Osteoblast (primary cell): ENCODE data around the gene FBXO22. TPM values are rescaled to one million over a fixed set of nuclear protein-coding genes. Genes with fewer than 3 reads are reported as not detected.

Experiments
- DNase-seq: peaks from one replicate; pipeline ENCODE4 v3.0.0; 2011; ENCODE audit warnings: low spot score, mixed read lengths; ENCODE audit not compliant: insufficient read length; ENCODE audit errors: missing footprints
- H2AFZ ChIP-seq: 2 replicates; pipeline ENCODE4 v1.6.0; 2011; ENCODE audit warnings: mild to moderate bottlenecking, low read length
- H3K27ac ChIP-seq: 2 replicates; pipeline ENCODE4 v1.5.1; 2011; ENCODE audit warnings: mild to moderate bottlenecking, low read depth, low read length, moderate library complexity
- H3K27me3 ChIP-seq: 2 replicates; pipeline ENCODE4 v1.6.0; 2012; ENCODE audit warnings: mild to moderate bottlenecking, control low read depth, inconsistent platforms, low read length, moderate library complexity; ENCODE audit not compliant: insufficient read depth
- H3K36me3 ChIP-seq: 2 replicates; pipeline ENCODE4 v1.5.1; 2011; ENCODE audit warnings: mild to moderate bottlenecking, low read length, control low read depth, moderate library complexity; ENCODE audit not compliant: insufficient read depth
- H3K4me1 ChIP-seq: 2 replicates; pipeline ENCODE4 v1.5.1; 2011; ENCODE audit warnings: mild to moderate bottlenecking, low read length, control low read depth, moderate library complexity; ENCODE audit not compliant: insufficient read depth
- H3K4me2 ChIP-seq: 2 replicates; pipeline ENCODE4 v1.6.0; 2011; ENCODE audit warnings: mild to moderate bottlenecking, low read length; ENCODE audit not compliant: insufficient read depth
- H3K4me3 ChIP-seq: fragments of 200-600 bp; sonication (generic); 3 replicates; pipeline ENCODE4 v1.5.1; 2012; ENCODE audit warnings: mild to moderate bottlenecking, low read length, inconsistent platforms; ENCODE audit not compliant: insufficient read depth
- H3K79me2 ChIP-seq: 2 replicates; pipeline ENCODE4 v1.6.0; 2012; ENCODE audit warnings: mild to moderate bottlenecking, low read length, control low read depth, inconsistent platforms; ENCODE audit not compliant: insufficient read depth
- H3K9me3 ChIP-seq: 2 replicates; pipeline ENCODE4 v1.5.1; 2011; ENCODE audit warnings: low read depth, low read length, control low read depth
- H4K20me1 ChIP-seq: 2 replicates; pipeline ENCODE4 v1.6.0; 2012; ENCODE audit warnings: mild to moderate bottlenecking, low read length, control low read depth; ENCODE audit not compliant: insufficient read depth
- total RNA-seq: library from RNA; depleted of rRNA; stranded (reverse); fragments of >200 nt; gene quantifications from 2 replicates; pipeline ENCODE4 v1.2.3, GENCODE V29; 2012
- TF ChIP-seq, protein P1 (sequence below): IDR thresholded peaks from 2 replicates; pipeline ENCODE4 v1.5.1; 2011; ENCODE audit warnings: mild to moderate bottlenecking, low read depth, low read length, moderate library complexity; ENCODE audit errors: extremely low read depth

The FBXO22 gene
- total RNA-seq, 1 donor = 27.1 TPM

GRCh38 chr15:75928680-75929608, 25.3 kb downstream of the FBXO22 start:
- Histone ChIP-seq H2AFZ (no peak overlapping the region), H3K4me2 (no peak overlapping the region), H3K4me1 (no peaks in the 10 kb centered on the region), H3K9me3 (no peaks in the 10 kb centered on the region), H3K27ac (no peak overlapping the region), H3K4me3 (no peak overlapping the region), H3K27me3 (no peaks in the 10 kb centered on the region), H4K20me1 (peaks cover 8% of the 10 kb centered on the region), H3K79me2 (peaks cover 41% of the 10 kb centered on the region), H3K36me3 (peaks cover 27% of the 10 kb centered on the region)
- TF ChIP-seq, protein P1, sequence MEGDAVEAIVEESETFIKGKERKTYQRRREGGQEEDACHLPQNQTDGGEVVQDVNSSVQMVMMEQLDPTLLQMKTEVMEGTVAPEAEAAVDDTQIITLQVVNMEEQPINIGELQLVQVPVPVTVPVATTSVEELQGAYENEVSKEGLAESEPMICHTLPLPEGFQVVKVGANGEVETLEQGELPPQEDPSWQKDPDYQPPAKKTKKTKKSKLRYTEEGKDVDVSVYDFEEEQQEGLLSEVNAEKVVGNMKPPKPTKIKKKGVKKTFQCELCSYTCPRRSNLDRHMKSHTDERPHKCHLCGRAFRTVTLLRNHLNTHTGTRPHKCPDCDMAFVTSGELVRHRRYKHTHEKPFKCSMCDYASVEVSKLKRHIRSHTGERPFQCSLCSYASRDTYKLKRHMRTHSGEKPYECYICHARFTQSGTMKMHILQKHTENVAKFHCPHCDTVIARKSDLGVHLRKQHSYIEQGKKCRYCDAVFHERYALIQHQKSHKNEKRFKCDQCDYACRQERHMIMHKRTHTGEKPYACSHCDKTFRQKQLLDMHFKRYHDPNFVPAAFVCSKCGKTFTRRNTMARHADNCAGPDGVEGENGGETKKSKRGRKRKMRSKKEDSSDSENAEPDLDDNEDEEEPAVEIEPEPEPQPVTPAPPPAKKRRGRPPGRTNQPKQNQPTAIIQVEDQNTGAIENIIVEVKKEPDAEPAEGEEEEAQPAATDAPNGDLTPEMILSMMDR = peak; percentile 33
- no peak for DNase-seq

DNA sequence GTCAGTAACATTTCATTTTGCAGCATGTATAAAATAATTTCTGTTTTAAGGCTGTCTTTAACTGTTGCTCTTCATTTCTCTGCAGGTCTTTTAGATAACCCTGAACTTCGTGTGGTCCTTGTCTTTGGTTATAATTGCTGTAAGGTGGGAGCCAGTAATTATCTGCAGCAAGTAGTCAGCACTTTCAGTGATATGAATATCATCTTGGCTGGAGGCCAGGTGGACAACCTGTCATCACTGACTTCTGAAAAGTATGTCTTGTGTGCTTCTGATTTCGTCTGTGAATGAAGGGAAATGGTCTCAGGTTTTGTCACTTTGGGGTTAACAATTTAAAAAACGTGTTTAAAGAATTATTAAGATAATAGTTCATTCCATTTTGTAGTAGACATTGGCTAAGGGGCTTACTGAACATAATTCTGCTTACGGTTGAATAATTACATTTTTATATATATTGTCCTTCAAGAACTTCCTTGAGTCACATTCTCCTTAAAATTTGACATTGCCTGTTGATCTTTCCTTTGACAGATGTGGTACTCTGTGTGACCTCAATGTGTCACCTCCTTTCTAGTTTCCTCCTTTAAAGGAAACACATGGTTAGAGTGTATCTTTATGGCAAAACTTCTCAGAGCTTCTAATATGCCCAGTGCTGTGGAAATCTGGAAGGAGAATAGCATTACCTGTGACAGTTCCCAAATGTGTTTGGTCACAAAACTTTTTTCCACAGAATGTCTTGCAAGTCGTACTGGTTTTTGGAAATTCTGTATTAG, 26.3 kb downstream of the FBXO22 start:
- Histone ChIP-seq H3K4me1 (no peaks in the 10 kb centered on the region), H3K4me2 (no peak overlapping the region), H2AFZ (no peak overlapping the region), H3K4me3 (no peak overlapping the region), H4K20me1 (peaks cover 8% of the 10 kb centered on the region), H3K27ac (no peak overlapping the region), H3K36me3 (peaks cover 36% of the 10 kb centered on the region), H3K79me2 (peaks cover 30% of the 10 kb centered on the region), H3K9me3 (no peaks in the 10 kb centered on the region), H3K27me3 (no peaks in the 10 kb centered on the region)
- TF ChIP-seq, protein P1 = no peak
- DNase-seq = no peak

DNA sequence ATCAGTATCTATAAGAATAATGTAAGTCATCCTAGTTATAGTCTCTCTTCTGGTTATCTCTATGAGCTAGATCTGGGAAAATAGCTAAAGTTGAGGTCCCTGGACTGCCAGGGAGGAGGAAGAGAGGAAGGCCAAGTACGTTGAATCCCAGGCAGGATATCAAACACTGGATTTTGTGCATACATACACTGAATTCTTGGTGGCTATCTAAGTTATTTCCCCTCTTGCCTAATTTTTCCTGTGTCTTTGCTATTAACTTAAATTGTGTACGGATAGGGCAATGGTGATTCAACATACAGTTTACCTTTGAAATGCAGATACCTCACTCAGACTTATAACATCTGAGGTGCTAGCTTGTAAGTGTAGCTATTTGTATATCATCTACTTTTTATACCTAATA, 27.2 kb downstream of the FBXO22 start:
- Histone ChIP-seq H3K4me3 (no peak overlapping the region), H4K20me1 (peaks cover 8% of the 10 kb centered on the region), H3K27me3 (no peaks in the 10 kb centered on the region), H3K36me3 (peaks cover 39% of the 10 kb centered on the region), H3K79me2 (peaks cover 22% of the 10 kb centered on the region), H3K27ac (no peak overlapping the region), H3K4me1 (no peaks in the 10 kb centered on the region), H3K4me2 (no peak overlapping the region), H2AFZ (no peak overlapping the region), H3K9me3 (no peaks in the 10 kb centered on the region)
- no peak for DNase-seq
- TF ChIP-seq, protein P1 = no peak

DNA sequence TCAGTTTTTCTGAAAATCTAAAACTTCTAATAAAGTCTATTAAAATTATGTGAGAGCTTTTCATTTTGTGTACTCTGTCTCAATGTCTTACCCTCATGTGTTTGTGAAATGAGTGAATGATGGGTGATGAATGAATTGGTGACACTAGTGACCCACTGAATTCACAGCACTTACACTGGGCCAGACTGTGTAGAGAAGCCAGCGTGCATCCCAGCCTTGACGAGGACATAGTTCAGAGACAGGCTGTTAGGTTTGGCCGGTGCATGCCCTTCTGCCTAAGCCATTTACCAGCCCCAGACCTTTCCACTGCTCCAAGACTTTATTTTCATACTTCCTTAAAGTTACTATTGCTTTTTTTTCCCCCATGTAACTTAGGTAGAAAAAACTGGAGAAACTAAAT, 38.8 kb downstream of the FBXO22 start:
- no peak for DNase-seq
- no peaks in the 10 kb centered on the region for H3K9me3 ChIP-seq
- H4K20me1 ChIP-seq = no peaks in the 10 kb centered on the region
- H3K27me3 ChIP-seq = no peaks in the 10 kb centered on the region
- TF ChIP-seq, protein P1 = no peak
- H3K4me3 ChIP-seq = no peak overlapping the region
- H3K36me3 ChIP-seq = peaks cover 4% of the 10 kb centered on the region
- H3K4me2 ChIP-seq = no peak overlapping the region
- H3K4me1 ChIP-seq = peaks cover 24% of the 10 kb centered on the region
- H3K27ac ChIP-seq = no peak overlapping the region
- H2AFZ ChIP-seq = no peak overlapping the region
- H3K79me2 ChIP-seq = no peaks in the 10 kb centered on the region
